ENCODE results near the gene TMEM164.

- TF ChIP-seq CTCF (IDR thresholded peaks at IDR 0.05; ENCODE audit: low read length), result no peak
- no peak for TF ChIP-seq EZH2 (optimal IDR thresholded peaks at IDR 0.05; ENCODE audit: low read depth, low read length)
- no peak for TF ChIP-seq EZH2phosphoT487 (IDR thresholded peaks at IDR 0.05; ENCODE audit: low read length)
These were observed 7.8 kb upstream of the TMEM164 start for GRCh38 chrX:109995155-109995554.

Measured in MM.1S (cell line).